ENCODE results near the gene RBBP8NL.

DNA sequence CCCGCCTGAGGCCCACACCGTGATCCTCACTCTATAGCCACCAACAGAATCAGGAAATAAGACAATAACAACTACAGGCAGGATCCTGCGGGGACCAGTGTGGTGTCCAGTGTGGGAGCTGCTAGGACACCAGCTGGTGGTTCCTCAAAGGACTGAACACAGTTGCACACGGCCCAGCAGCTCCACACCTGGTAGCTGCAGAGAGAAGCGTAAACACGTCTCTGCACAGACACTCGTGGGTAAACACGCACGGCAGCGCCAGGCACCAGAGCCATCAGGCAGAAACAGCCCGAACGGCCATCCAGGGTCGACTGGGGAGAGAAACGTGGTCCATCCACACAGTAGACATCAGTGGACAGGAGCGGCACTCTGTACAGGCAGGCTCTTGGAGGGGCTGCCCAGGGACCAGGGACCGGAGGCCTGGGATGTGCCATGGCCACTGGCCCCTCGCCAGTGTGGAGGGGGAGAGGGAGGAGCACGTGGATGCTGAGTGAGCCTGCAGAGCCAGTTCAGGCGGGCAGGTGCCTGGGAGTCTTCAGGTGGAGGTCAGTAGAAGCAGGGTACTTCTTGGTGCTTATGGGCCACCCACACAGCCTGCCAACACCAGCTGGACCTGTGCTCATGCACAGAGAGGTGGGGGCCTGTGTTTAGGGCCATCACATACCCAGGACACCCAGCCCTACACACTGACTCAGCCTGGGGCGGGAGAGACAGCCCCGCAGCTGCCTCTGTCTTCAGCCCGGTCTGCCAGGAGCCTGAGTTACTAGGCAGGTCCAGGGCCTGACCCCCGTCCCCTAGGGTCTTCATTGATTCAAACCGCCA, 52.8 kb downstream of the RBBP8NL start:
- TF ChIP-seq, protein P1, sequence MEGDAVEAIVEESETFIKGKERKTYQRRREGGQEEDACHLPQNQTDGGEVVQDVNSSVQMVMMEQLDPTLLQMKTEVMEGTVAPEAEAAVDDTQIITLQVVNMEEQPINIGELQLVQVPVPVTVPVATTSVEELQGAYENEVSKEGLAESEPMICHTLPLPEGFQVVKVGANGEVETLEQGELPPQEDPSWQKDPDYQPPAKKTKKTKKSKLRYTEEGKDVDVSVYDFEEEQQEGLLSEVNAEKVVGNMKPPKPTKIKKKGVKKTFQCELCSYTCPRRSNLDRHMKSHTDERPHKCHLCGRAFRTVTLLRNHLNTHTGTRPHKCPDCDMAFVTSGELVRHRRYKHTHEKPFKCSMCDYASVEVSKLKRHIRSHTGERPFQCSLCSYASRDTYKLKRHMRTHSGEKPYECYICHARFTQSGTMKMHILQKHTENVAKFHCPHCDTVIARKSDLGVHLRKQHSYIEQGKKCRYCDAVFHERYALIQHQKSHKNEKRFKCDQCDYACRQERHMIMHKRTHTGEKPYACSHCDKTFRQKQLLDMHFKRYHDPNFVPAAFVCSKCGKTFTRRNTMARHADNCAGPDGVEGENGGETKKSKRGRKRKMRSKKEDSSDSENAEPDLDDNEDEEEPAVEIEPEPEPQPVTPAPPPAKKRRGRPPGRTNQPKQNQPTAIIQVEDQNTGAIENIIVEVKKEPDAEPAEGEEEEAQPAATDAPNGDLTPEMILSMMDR (IDR thresholded peaks at IDR 0.05): no peak
- no peak for TF ChIP-seq POLR2A (IDR thresholded peaks at IDR 0.05)
